GM12878 (cell line): Measurements from ENCODE around the gene IL19. TPM values are rescaled to one million over a fixed set of nuclear protein-coding genes. Genes with fewer than 3 reads are reported as not detected.
A peak's percentile ranks its signal among the peaks of the same experiment; 100 is the strongest.

Experiments
- ATAC-seq: fragments of 200-7000 bp; cut with Tn5 transposase; 3 replicates; pipeline ENCODE4 v1.9.1; 2020; ENCODE audit warnings: mild to moderate bottlenecking, moderate library complexity
- BruUV-seq: library from RNA; stranded (reverse); fragments of 400-500 nt; replicated peaks from 2 replicates; lab custom pipeline; 2021; lab: Mats Ljungman, UMichigan
- CTCF ChIA-PET: fragments of 300-600 bp; sonication (Branson Sonifier 250); formaldehyde crosslinking; extraction: SDS; loops from one replicate; lab custom pipeline; 2021; ENCODE audit warnings: inconsistent platforms; lab: Yijun Ruan, JAX
- POLR2A ChIA-PET: fragments of 350-600 bp; formaldehyde crosslinking; extraction: SDS; loops from one replicate; lab custom pipeline; 2021; ENCODE audit warnings: inconsistent platforms; lab: Charles Lee
- RAD21 ChIA-PET: fragments of 300-600 bp; sonication (Branson Sonifier 250); formaldehyde crosslinking; loops from one replicate; lab custom pipeline; 2023; ENCODE audit warnings: antibody characterized with exemption; ENCODE audit not compliant: unreplicated experiment; lab: Charles Lee
- SMC1A ChIA-PET: fragments of 300-600 bp; sonication (Branson Sonifier 250); formaldehyde crosslinking; loops from one replicate; lab custom pipeline; 2023; ENCODE audit not compliant: unreplicated experiment, uncharacterized antibody; lab: Charles Lee
- DNase-seq: peaks from one replicate; pipeline ENCODE4 v3.0.0-alpha.2; 2011; ENCODE audit warnings: low read depth, low spot score
- FAIRE-seq: peaks from 3 replicates; lab custom pipeline; 2011; peaks lifted over from hg19 to GRCh38; lab: Jason Lieb, UNC
- H2AFZ ChIP-seq: 2 replicates; pipeline ENCODE4 v1.6.0; 2011; ENCODE audit warnings: low read depth, low read length, control low read depth; ENCODE audit not compliant: control insufficient read depth
- H3K27ac ChIP-seq: 2 replicates; pipeline ENCODE4 v1.5.1; 2011; ENCODE audit warnings: control low read depth; ENCODE audit not compliant: control insufficient read depth, insufficient read depth
- H3K27me3 ChIP-seq, 2 experiments: replicated peaks in 1 of 2; 2 replicates each; pipeline versions ENCODE4 v1.6.0 to v1.6.1; 2011; ENCODE audit warnings: low read length in 1 of 2; ENCODE audit not compliant: control insufficient read depth in 2 of 2, insufficient read depth in 2 of 2
- H3K36me3 ChIP-seq, 2 experiments: 2 replicates each; pipeline ENCODE4 v1.5.1; 2011; ENCODE audit warnings: low read length in 1 of 2; ENCODE audit not compliant: control insufficient read depth in 2 of 2, insufficient read depth in 2 of 2
- H3K4me1 ChIP-seq: 2 replicates; pipeline ENCODE4 v1.6.1; 2011; ENCODE audit warnings: mild to moderate bottlenecking, low read length, moderate library complexity, mixed read lengths; ENCODE audit not compliant: control insufficient read depth, insufficient read depth
- H3K4me2 ChIP-seq: 2 replicates; pipeline ENCODE4 v1.6.0; 2011; ENCODE audit warnings: control low read depth; ENCODE audit not compliant: control insufficient read depth, insufficient read depth
- H3K4me3 ChIP-seq: fragments of 200-600 bp; sonication (generic); 2 replicates; pipeline ENCODE4 v1.5.1; 2016
- H3K79me2 ChIP-seq: 2 replicates; pipeline ENCODE4 v1.6.0; 2011; ENCODE audit warnings: low read length; ENCODE audit not compliant: control insufficient read depth, insufficient read depth
- H3K9ac ChIP-seq: 2 replicates; pipeline ENCODE4 v1.8.0; 2011; ENCODE audit warnings: low read length, control low read depth, mixed read lengths; ENCODE audit not compliant: control insufficient read depth, insufficient read depth
- H3K9me3 ChIP-seq: replicated peaks from 3 replicates; pipeline ENCODE4 v1.5.1; 2011; ENCODE audit warnings: mild to moderate bottlenecking, low read length; ENCODE audit not compliant: control insufficient read depth, insufficient read depth
- H4K20me1 ChIP-seq: 2 replicates; pipeline ENCODE4 v1.6.0; 2011; ENCODE audit not compliant: control insufficient read depth, insufficient read depth
- BCLAF1 ChIP-seq: fragments of 450-650 bp; IDR thresholded peaks from 2 replicates; pipeline ENCODE4 v1.6.1; 2017; ENCODE audit warnings: antibody characterized with exemption, mild to moderate bottlenecking, moderate library complexity
- CHD2 ChIP-seq: IDR thresholded peaks from 2 replicates; pipeline ENCODE4 v1.6.1; 2011; ENCODE audit warnings: low read depth, low read length, improper control_type of control experiment, borderline replicate concordance
- CREB1 ChIP-seq: IDR thresholded peaks from 2 replicates; pipeline ENCODE4 v1.6.1; 2012; ENCODE audit warnings: low read depth, mild to moderate bottlenecking, inconsistent platforms
- KLF5 ChIP-seq: fragments of 450-650 bp; IDR thresholded peaks from 2 replicates; pipeline ENCODE4 v1.6.1; 2014; ENCODE audit warnings: mild to moderate bottlenecking; ENCODE audit not compliant: partially characterized antibody
- NR2C1 ChIP-seq: fragments of 450-650 bp; IDR thresholded peaks from 2 replicates; pipeline ENCODE4 v1.6.1; 2017; ENCODE audit warnings: antibody characterized with exemption, mild to moderate bottlenecking, moderate library complexity
- PML ChIP-seq: IDR thresholded peaks from 2 replicates; pipeline ENCODE4 v1.6.1; 2012; ENCODE audit warnings: low read length, inconsistent platforms
- PRDM15 ChIP-seq: fragments of 450-650 bp; formaldehyde crosslinking; IDR thresholded peaks from 2 replicates; pipeline ENCODE4 v1.4.0; 2020; ENCODE audit warnings: mild to moderate bottlenecking, moderate library complexity
- RB1 ChIP-seq: fragments of 450-650 bp; formaldehyde crosslinking; IDR thresholded peaks from 2 replicates; pipeline ENCODE4 v1.6.1; 2017; ENCODE audit warnings: mild to moderate bottlenecking, borderline replicate concordance
- RCOR1 ChIP-seq: conservative IDR thresholded peaks from 2 replicates; pipeline ENCODE4 v1.6.1; 2012; ENCODE audit warnings: low read depth, low read length, improper control_type of control experiment
- SUPT20H ChIP-seq: IDR thresholded peaks from 2 replicates; pipeline ENCODE4 v1.6.1; 2011; ENCODE audit warnings: low read depth, mild to moderate bottlenecking, low read length, moderate library complexity, borderline replicate concordance; ENCODE audit not compliant: control insufficient read depth
- YBX1 ChIP-seq: fragments of 450-650 bp; IDR thresholded peaks from 2 replicates; pipeline ENCODE4 v1.6.1; 2016; ENCODE audit warnings: antibody characterized with exemption
- ZNF687 ChIP-seq: fragments of 450-650 bp; IDR thresholded peaks from 2 replicates; pipeline ENCODE4 v1.6.1; 2017; ENCODE audit warnings: mild to moderate bottlenecking, moderate library complexity
- WGBS: methylation state at CpG from one replicate; pipeline ENCODE4 v1.1.6; 2016; ENCODE audit warnings: low lambda C conversion rate; ENCODE audit not compliant: insufficient replicate concordance, insufficient coverage; ENCODE audit errors: missing lambda C conversion rate; 5-methylcytosine and 5-hydroxymethylcytosine counted together
- in situ Hi-C: fragments of 300-500 bp; cut with MboI; formaldehyde crosslinking; loops from 9 replicates; pipeline ENCODE4 v1.14.3; 2018; ENCODE audit warnings: mixed read lengths
- intact Hi-C: fragments of 100-400 bp; cut with micrococcal nuclease; formaldehyde crosslinking; loops from one replicate; pipeline ENCODE4 v1.14.2; 2022; ENCODE audit not compliant: unreplicated experiment
- polyA plus RNA-seq, 11 experiments: library from polyadenylated mRNA; depleted of rRNA in 4 of 11; unstranded in 6 of 11; stranded (reverse) in 5 of 11; fragments of >200 nt; fragmentation: Nextera tagmentation in 4 of 11; fragmentation: Illumina TruSeq in 1 of 11; extraction: Ambion mirVana in 4 of 11; extraction: Trizol in 1 of 11; gene quantifications; 1 replicate in 1 of 11; 2 replicates in 10 of 11; pipeline versions ENCODE4 v1.2.1 to v1.2.3, GENCODE V29; 2011 to 2016; ENCODE audit warnings: inconsistent platforms in 2 of 11, missing spikeins in 2 of 11, low read depth in 1 of 11
- total RNA-seq, 4 experiments: library from RNA; depleted of rRNA in 3 of 4; stranded (reverse); fragments of >200 nt in 3 of 4; fragmentation: Illumina TruSeq in 1 of 4; extraction: Trizol in 1 of 4; gene quantifications; 2 replicates each; pipeline versions ENCODE4 v1.2.1 to v1.2.3, GENCODE V29; 2013 to 2021

IL19 gene
- total and polyA plus RNA-seq, 10 of the 15 experiments (the other 5 are each of a cell fraction or from before 2014, with no cell fraction given) = 0.10 to 0.73 (median 0.28) TPM; not detected in 6

GRCh38 chr1:206734499-206735142, 36.0 kb upstream of the IL19 start:
- Histone ChIP-seq H3K79me2 (no peaks in the 10 kb centered on the region), H3K9ac (no peak overlapping the region), H3K9me3 (no peaks in the 10 kb centered on the region), H3K4me1 (peaks cover 28% of the 10 kb centered on the region), H3K27ac (no peak overlapping the region; the same call in 1 of the 2 replicates), H3K4me3 (no peak overlapping the region), H3K27me3 (no peaks in the 10 kb centered on the region), H2AFZ (no peak overlapping the region), H3K36me3 (peaks cover 33 to 44% of the 10 kb centered on the region in 2 experiments), H4K20me1 (peaks cover 3% of the 10 kb centered on the region), H3K4me2 (no peak overlapping the region)
- ChIA-PET POLR2A (interaction anchor here (0.6 to 3.5 kb wide), 9 partner anchors 8 to 178 kb away, joined by 3 to 24 read pairs (median 4); partner anchors contain the start of gene IL19), SMC1A (interaction anchor here (0.7 to 6.4 kb wide), 43 partner anchors 9 to 248 kb away, joined by 3 to 417 read pairs (median 6); partner anchors contain the start of genes IL10 and IL19), CTCF (interaction anchor here (0.6 to 20.3 kb wide), 61 partner anchors 8 to 765 kb away, joined by 3 to 805 read pairs (median 4); partner anchors contain the start of genes DYRK3, FCMR, IL10 and IL19), RAD21 (interaction anchor here (0.6 to 9.3 kb wide), 49 partner anchors 9 to 336 kb away, joined by 3 to 297 read pairs (median 4); partner anchors contain the start of genes DYRK3, IL10, IL19 and IL20)
- FAIRE-seq = no peak
- ATAC-seq = peak; percentile 45
- no peak for DNase-seq
- in situ Hi-C loops = loop anchor here (5.0 kb wide), 2 partner anchors 38 to 68 kb away; partner anchors contain the start of genes IL10 and IL19
- WGBS = 44% methylated on average over 9 of the region's 9 CpGs
- BruUV-seq = no TSS peak
- intact Hi-C loops = loop anchor here (1.0 to 5.0 kb wide), 4 partner anchors 74 to 678 kb away; no protein-coding TSS in a partner anchor
- TF ChIP-seq CREB1 (no peak), SUPT20H (no peak), RB1 (peak; percentile 30; the same call in 1 of the 2 replicates), PML (no peak), NR2C1 (no peak), KLF5 (no peak), PRDM15 (CRISPR knock-in tag) (no peak), RCOR1 (no peak), BCLAF1 (no peak), CHD2 (no peak), ZNF687 (no peak), YBX1 (no peak)
